Measurements from ENCODE around the gene CYBB.
"Not testable (repeated sequence)": the region's sequence is repeated elsewhere in the genome, so short reads cannot be mapped to it uniquely, and the experiment has no call there.

Gene CYBB

GRCh38 chrX:37779857-37780256 is at the start of gene CYBB:
TSS of gene CYBB (plus strand) at chrX:37780059. CDS start at chrX:37780078, 19 bp downstream.
- no peak for DNase-seq

DNA sequence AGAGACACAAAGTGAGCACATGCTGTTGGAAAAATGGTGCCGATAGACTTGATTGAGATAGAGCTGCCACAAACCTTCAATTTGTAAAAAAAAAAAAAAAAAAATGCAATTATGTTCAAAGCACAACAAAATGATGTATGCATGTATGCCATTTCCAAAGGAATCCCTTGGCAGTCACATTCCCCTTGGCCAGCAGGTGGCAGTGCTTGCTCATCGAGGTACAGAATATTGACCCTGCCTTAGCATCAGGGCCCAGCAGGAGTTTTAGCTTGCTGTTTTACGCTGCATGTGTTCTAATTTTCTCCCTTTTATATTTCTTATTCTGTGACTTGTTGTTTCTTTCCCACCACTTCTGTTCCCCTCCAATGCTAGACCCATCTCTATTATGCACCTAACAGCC is 34.5 kb upstream of the CYBB start:
- peak; percentile 31 for DNase-seq

- DNase-seq: no peak
Measured at GRCh38 chrX:37745835-37746217, 34.0 kb upstream of the CYBB start.

- no peak for DNase-seq
Measured at GRCh38 chrX:37746218-37746941, 33.5 kb upstream of the CYBB start.

- DNase-seq: no peak
Measured at GRCh38 chrX:37746951-37747350, 32.9 kb upstream of the CYBB start.

DNA sequence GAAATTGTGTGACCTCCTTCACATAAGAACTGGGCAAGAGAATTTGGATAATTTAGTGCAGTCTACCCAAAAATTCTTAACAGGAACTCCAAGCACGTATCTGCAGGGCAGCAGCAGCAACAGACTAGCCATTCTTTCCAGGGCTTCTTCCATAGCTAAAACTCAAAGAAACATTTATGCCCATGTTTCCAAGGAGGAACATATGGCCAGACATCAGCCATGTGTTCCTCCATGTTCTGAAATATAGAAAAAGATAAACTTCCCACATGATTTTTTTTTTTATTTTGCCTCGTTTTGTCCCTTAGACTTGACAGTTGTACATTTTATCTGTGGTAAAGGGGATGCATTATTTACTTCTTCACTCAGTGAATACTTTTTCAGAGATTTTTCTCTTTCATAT is 27.6 kb upstream of the CYBB start:
- DNase-seq: no peak

- DNase-seq: no peak
Measured at GRCh38 chrX:37752936-37753335, 26.9 kb upstream of the CYBB start.

DNA sequence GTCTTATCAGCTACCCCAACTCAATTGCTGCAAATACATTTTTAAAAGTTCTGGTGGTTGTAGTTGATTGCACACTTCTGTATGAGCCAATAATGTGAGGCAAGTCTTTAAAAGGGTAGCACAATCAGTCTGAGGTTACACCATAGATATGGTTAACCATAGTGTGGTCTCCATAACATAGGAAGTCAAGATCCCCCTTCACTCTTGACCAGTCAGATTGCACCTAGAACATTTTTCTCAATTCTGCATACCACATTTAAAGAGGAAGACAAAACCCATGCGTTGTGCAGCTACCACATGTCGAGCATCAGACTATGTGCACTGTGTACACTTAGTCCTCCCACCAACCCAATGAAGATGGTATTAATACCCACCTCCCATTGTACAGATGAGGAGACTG is 26.5 kb upstream of the CYBB start:
- no peak for DNase-seq

DNA sequence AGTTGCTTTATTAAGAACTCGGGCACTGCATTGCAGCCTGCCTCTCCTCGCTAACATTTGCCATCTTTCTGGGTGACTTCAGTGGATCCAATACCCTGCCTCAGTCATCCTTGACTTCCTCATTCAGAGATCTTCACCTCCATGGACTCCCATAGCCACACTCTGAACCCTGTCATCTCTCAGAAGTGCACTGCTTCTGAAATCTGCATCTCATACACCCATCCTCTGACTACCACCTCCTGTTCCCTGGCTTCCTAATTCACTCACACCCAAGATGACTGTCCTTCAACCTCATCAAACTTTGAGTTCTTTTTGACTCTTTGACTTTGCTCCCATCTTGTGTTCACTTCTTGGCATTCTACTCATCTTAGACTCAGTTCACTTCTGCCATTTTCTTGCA is 25.3 kb upstream of the CYBB start:
- DNase-seq: no peak

DNA sequence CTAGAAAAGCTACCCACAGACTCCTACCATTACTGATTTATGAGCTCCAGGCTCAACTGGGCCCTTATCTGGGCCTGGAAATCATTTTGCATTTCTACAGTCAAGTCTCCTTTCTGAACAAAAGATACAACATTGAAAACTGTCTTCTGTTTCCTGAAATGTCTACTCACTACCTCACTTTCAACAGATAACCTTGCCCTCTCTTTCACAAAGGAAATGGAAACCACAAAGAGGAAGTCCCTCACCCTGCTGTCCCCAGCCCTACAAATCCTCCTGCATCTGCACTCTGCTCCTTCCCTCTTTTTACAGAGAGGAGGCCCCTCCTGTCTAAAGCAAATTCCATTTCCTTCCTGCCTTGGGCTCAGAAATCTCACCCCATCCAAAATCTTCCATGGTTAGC is 24.8 kb upstream of the CYBB start:
- no peak for DNase-seq

DNA sequence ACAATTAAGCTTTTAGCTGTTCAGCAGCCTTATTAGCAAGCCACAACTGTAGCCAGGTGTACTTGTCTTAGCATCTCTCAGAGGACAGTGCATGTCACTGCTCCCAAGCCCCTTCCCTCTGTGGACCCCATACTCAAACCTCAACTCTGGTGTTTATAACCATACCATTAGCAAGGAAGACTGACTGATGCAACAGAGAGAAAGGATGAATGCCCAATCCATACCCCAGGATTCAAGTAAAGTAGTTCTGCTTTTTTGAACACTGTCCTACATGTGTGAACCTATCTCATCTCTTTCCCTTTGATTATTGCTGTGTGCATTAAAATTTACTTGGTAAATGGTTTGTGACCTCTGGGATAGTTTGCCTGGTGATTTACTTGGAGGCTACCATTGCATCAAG is 22.8 kb upstream of the CYBB start:
- DNase-seq: no peak

- no peak for DNase-seq
Measured at GRCh38 chrX:37759351-37759750, 20.5 kb upstream of the CYBB start.

- DNase-seq: no peak
Measured at GRCh38 chrX:37759878-37760418, 19.9 kb upstream of the CYBB start.

- DNase-seq: no peak
Measured at GRCh38 chrX:37763400-37763799, 16.5 kb upstream of the CYBB start.

DNA sequence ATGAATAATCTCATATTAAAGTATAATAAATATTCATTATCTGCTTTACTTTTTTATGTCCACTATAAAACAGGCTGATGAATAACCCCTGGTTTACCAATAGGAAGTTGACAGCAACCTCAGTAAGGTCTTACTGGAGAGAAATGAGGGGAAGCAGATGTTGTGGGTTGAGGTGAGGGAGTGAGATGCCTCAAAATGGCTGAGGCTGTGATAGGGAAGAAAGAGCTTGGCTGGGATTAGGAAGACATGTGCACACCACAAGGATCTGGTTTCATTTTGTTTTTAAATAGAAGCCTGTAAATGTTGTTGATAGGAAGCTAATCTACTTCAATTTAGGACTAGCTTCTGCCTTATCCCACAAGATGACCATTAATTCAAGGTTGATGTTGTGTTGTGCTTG is 14.4 kb upstream of the CYBB start:
- no peak for DNase-seq

DNA sequence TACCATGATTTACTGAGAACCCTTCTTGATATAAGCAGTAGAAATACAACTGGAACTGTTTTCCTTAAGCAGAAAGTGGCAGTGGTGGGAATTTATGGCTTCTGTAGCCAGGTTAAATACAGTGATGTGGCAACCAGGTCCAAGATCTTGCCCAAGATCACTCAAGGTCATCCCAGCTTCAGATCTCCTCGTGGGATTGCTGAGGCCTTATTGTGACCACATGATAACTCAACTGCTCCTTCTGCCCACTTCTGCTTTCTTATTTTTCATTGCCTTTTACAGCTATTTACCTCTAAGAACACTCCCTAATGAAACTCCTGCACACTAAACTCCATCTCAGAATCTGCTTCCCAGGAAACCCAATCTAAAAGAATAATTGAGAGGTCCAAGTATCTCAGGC is 12.4 kb upstream of the CYBB start:
- DNase-seq: no peak

GRCh38 chrX:37768866-37769265 is 11.0 kb upstream of the CYBB start:
- DNase-seq: not testable (repeated sequence)

DNA sequence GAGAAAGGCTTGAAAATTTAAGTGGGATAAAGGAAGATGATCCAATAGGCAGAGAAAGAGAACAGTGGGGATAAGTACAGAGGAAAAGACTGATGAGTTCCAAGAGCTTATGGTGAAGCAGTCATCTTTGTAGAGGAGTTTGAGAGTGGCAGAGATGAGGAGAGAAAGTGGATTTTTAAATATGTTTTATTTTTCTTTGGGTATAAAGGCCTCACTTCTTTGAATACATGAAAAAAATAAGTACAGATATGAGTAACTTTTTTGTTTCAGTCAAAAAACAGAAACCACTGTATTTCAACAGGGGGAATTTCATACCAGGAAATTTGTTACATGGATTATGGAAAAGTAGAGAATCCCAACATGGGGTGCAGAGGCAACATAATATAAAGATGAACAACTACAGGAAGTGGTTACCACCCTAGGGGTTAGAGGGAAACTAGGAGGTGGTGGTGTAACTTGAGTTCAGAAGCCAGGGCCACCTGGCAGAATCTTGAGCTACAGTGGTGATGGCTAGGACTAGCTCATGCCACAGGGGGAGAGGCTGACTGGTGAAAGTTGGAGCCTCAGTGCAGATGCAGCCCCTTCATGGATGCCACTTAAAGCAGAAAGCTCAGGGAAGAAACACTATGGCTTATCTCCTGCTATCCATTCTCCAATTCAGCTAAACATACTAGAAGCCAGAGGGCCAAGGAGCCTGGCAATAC is 3.4 kb upstream of the CYBB start:
- no peak for DNase-seq

DNA sequence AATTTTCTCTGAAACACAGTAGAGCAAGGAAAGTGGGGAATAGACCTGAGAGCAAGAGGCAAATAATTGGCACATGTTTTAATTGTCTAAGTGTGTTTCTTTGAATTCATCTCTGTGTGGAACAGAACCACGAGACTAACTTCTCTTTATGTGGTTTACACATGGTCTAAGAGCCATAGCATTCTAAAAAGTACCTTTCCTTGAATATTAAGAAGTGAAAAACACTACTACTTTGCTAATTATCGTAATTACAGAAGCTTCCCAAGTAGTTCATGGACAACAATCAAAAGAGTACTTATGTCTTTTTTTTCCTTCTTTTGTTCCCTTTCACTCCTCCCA is 2.9 kb upstream of the CYBB start:
- no peak for DNase-seq

GRCh38 chrX:37781081-37781480 is 1.2 kb downstream of the CYBB start:
- no peak for DNase-seq

DNA sequence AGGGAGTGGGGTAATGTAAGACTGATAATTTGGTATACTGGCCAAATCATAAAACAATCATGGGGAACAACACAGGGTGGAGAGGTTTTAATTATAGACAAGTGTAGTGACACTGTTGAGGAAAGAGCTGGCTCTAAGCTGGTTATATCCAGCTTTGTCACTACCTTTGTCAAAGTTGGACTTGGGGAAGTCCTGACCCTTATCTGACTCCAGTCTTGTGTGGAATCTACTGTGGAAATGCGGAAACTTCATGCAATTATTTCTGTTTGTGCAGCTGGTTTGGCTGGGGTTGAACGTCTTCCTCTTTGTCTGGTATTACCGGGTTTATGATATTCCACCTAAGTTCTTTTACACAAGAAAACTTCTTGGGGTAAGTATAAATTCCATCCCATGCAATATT is 2.0 kb downstream of the CYBB start:
- no peak for DNase-seq

DNA sequence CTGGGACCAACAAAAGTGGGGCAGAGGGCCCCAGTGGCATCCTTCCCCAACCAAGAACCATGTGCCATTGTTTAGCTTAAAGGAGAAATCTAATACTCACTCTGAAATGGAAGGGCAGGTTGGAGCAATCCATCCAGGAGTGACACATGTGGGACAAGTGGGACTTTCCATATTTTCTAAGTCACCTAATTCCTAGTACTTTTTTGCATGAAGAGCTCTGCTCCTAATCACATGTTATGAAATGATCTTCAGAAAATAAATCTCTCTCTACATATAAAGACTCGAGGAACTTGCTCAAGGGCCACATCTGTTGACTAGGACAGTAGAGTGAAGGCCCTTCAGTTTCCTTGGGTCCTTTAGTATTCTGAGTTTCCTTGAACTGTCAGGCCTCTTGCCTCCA is 2.5 kb downstream of the CYBB start:
- DNase-seq: no peak

DNA sequence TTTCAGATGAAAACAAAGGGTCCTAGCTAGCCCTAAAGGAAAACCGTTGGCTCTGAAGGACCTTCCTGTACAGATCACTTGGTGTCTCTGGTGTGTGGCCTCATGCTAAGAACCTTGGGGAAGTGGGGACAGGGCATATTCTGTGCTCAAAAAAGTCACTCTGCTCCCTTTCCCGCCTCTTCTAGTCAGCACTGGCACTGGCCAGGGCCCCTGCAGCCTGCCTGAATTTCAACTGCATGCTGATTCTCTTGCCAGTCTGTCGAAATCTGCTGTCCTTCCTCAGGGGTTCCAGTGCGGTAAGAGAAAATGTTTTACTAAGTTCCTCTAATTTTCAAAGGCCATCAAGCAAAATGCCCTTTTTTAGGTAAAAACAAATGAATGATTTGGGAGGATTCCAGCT is 3.4 kb downstream of the CYBB start:
- no peak for DNase-seq

DNA sequence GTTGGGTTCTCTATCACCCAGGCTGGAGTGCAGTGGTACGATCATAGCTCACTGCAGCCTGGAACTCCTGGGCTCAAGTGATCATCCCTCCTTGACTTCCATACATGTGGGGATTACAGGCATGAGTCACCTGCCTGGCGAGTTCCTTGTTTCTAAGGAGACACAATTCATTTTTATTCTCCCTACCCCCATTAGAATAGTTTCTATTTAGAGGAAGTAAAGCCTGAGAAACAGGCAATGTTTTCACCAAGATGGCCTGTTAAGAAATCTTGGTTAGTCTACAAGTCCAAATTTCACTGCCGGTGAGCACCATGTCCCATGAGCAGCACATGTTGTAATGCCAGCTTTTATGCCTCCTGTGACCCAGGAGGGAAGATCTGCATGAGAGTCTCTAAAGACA is 5.7 kb downstream of the CYBB start:
- DNase-seq: no peak
